ENCODE results near the gene MFNG.
"Not testable (repeated sequence)": the region's sequence is repeated elsewhere in the genome, so short reads cannot be mapped to it uniquely, and the experiment has no call there.

MFNG gene

GRCh38 chr22:37486224-37486845 lies at the start of gene MFNG:
Gene MFNG, minus strand, starts transcription at chr22:37486384. Its CDS starts 207 bp downstream, at chr22:37486177.
- DNase-seq, result no peak

GRCh38 chr22:37535159-37535558 lies 49.0 kb upstream of the MFNG start:
- no peak for DNase-seq

GRCh38 chr22:37534445-37534844 lies 48.3 kb upstream of the MFNG start:
- no peak for DNase-seq

GRCh38 chr22:37533995-37534394 lies 47.8 kb upstream of the MFNG start:
- DNase-seq, result peak; percentile 79

GRCh38 chr22:37529652-37530345 lies 43.6 kb upstream of the MFNG start:
- DNase-seq, result no peak

- not testable (repeated sequence) for DNase-seq
Measured at GRCh38 chr22:37527952-37528351, 41.8 kb upstream of the MFNG start.

GRCh38 chr22:37527081-37527752 lies 41.0 kb upstream of the MFNG start:
- not testable (repeated sequence) for DNase-seq

GRCh38 chr22:37526376-37526775 lies 40.2 kb upstream of the MFNG start:
- peak; percentile 79 for DNase-seq

GRCh38 chr22:37525746-37526350 lies 39.7 kb upstream of the MFNG start:
- no peak for DNase-seq

GRCh38 chr22:37525073-37525745 lies 39.0 kb upstream of the MFNG start:
- peak; percentile 90 for DNase-seq

- DNase-seq, result no peak
Measured at GRCh38 chr22:37522482-37522881, 36.3 kb upstream of the MFNG start.

- no peak for DNase-seq
Measured at GRCh38 chr22:37521236-37521739, 35.1 kb upstream of the MFNG start.

GRCh38 chr22:37520776-37521191 lies 34.6 kb upstream of the MFNG start:
- no peak for DNase-seq

- no peak for DNase-seq
Measured at GRCh38 chr22:37519268-37520195, 33.3 kb upstream of the MFNG start, which contains the start of gene CARD10. Gene CARD10, minus strand, starts transcription at chr22:37519415. Its CDS starts 215 bp downstream, at chr22:37519200.

GRCh38 chr22:37518509-37519267 lies 32.5 kb upstream of the MFNG start:
- no peak for DNase-seq

- DNase-seq, result no peak
Measured at GRCh38 chr22:37517826-37518450, 31.8 kb upstream of the MFNG start.

- no peak for DNase-seq
Measured at GRCh38 chr22:37516456-37516855, 30.3 kb upstream of the MFNG start.

- DNase-seq, result no peak
Measured at GRCh38 chr22:37515901-37516300, 29.7 kb upstream of the MFNG start.

- no peak for DNase-seq
Measured at GRCh38 chr22:37514526-37515051, 28.4 kb upstream of the MFNG start.
